H1 (cell line): Measurements from ENCODE around the gene DOCK10. TPM values are rescaled to one million over a fixed set of nuclear protein-coding genes. Genes with fewer than 3 reads are reported as not detected.

Experiments
- CTCF ChIA-PET: fragments of 300-600 bp; sonication (Branson Sonifier 250); formaldehyde crosslinking; loops from one replicate; lab custom pipeline; 2021; ENCODE audit not compliant: partially characterized antibody; lab: Charles Lee
- POLR2A ChIA-PET: fragments of 300-600 bp; sonication (Branson Sonifier 250); formaldehyde crosslinking; loops from one replicate; lab custom pipeline; 2021; ENCODE audit warnings: inconsistent platforms; ENCODE audit not compliant: partially characterized antibody; lab: Charles Lee
- DNase-seq, 2 experiments: peaks; one replicate each; pipeline versions ENCODE4 v3.0.0 to v3.0.0-alpha.2; 2010 to 2022; ENCODE audit warnings: low spot score in 2 of 2, low read depth in 1 of 2, mixed read lengths in 1 of 2
- FAIRE-seq: peaks from 2 replicates; lab custom pipeline; 2011; peaks lifted over from hg19 to GRCh38; lab: Jason Lieb, UNC
- H2AFZ ChIP-seq: 2 replicates; pipeline ENCODE4 v1.8.1; 2012; ENCODE audit warnings: low read length, inconsistent platforms
- H2AK5ac ChIP-seq: 2 replicates; pipeline ENCODE4 v1.6.1; 2013; ENCODE audit warnings: low read depth, low read length
- H2BK120ac ChIP-seq: replicated peaks from 2 replicates; pipeline ENCODE3; 2013; ENCODE audit warnings: low read depth, low read length, inconsistent platforms
- H2BK12ac ChIP-seq: 2 replicates; pipeline ENCODE4 v1.6.1; 2013; ENCODE audit warnings: low read depth, low read length
- H2BK15ac ChIP-seq: 2 replicates; pipeline ENCODE4 v1.6.1; 2013; ENCODE audit warnings: low read length
- H2BK20ac ChIP-seq: 2 replicates; pipeline ENCODE4 v1.6.1; 2013; ENCODE audit warnings: low read length
- H2BK5ac ChIP-seq: 2 replicates; pipeline ENCODE4 v1.6.1; 2013; ENCODE audit warnings: low read depth, low read length
- H3K14ac ChIP-seq: 2 replicates; pipeline ENCODE4 v1.6.1; 2013; ENCODE audit warnings: inconsistent platforms; ENCODE audit not compliant: insufficient read length
- H3K18ac ChIP-seq: 2 replicates; pipeline ENCODE4 v1.6.1; 2013; ENCODE audit warnings: low read length; ENCODE audit errors: extremely low read depth
- H3K23ac ChIP-seq: 2 replicates; pipeline ENCODE4 v1.6.1; 2013; ENCODE audit warnings: inconsistent platforms; ENCODE audit not compliant: insufficient read length
- H3K23me2 ChIP-seq: 2 replicates; pipeline ENCODE4 v1.6.1; 2013; ENCODE audit warnings: low read depth, low read length
- H3K27ac ChIP-seq: 2 replicates; pipeline ENCODE4 v1.6.1; 2011; ENCODE audit warnings: low read depth, low read length, inconsistent platforms
- H3K27me3 ChIP-seq, 4 experiments: replicated peaks in 1 of 4; 1 replicate in 1 of 4; 2 replicates in 3 of 4; pipeline versions ENCODE4 v1.6.1 to v1.8.1; 2011 to 2013; ENCODE audit warnings: low read length in 3 of 4, mild to moderate bottlenecking in 3 of 4, inconsistent platforms in 2 of 4, mixed read lengths in 2 of 4, moderate library complexity in 1 of 4; ENCODE audit not compliant: control insufficient read depth in 3 of 4, insufficient read depth in 3 of 4; ENCODE audit errors: extremely low read depth in 1 of 4
- H3K36me3 ChIP-seq, 4 experiments: 2 replicates each; pipeline versions ENCODE4 v1.6.1 to v1.8.1; 2011 to 2013; ENCODE audit warnings: mild to moderate bottlenecking in 4 of 4, low read length in 3 of 4, moderate library complexity in 2 of 4, control low read depth in 1 of 4, inconsistent platforms in 1 of 4; ENCODE audit not compliant: insufficient read depth in 4 of 4, control insufficient read depth in 2 of 4
- H3K4ac ChIP-seq: replicated peaks from 2 replicates; pipeline ENCODE3; 2013; ENCODE audit warnings: low read length, low read depth, mixed read lengths, inconsistent platforms; ENCODE audit not compliant: insufficient read length
- H3K4me1 ChIP-seq, 4 experiments: replicated peaks in 1 of 4; 1 replicate in 1 of 4; 2 replicates in 3 of 4; pipeline versions ENCODE4 v1.6.1 to v1.8.1; 2011 to 2013; ENCODE audit warnings: low read length in 3 of 4, inconsistent platforms in 2 of 4, mixed read lengths in 1 of 4; ENCODE audit not compliant: insufficient read depth in 4 of 4, control insufficient read depth in 3 of 4
- H3K4me2 ChIP-seq, 2 experiments: 2 replicates each; pipeline versions ENCODE4 v1.6.1 to v1.8.1; 2011 to 2013; ENCODE audit warnings: low read depth in 2 of 2, low read length in 2 of 2, control low read depth in 1 of 2, inconsistent platforms in 1 of 2, mild to moderate bottlenecking in 1 of 2; ENCODE audit not compliant: insufficient read depth in 1 of 2
- H3K4me3 ChIP-seq, 4 experiments: fragments of 200-600, 300-600 bp in 1 of 4; sonication (generic), shearing (Covaris generic), sonication (Bioruptor Twin) in 1 of 4; 2 replicates each; pipeline versions ENCODE4 v1.5.1 to v1.8.1; 2011 to 2016; ENCODE audit warnings: low read length in 4 of 4, low read depth in 3 of 4, control low read depth in 2 of 4, inconsistent platforms in 2 of 4, mild to moderate bottlenecking in 2 of 4, mixed read lengths in 1 of 4, moderate library complexity in 1 of 4; ENCODE audit not compliant: insufficient read depth in 2 of 4; ENCODE audit errors: extremely low read depth in 1 of 4
- H3K56ac ChIP-seq: replicated peaks from 2 replicates; pipeline ENCODE3; 2013; ENCODE audit warnings: low read depth, mild to moderate bottlenecking, mixed read lengths, low read length, inconsistent platforms; ENCODE audit not compliant: insufficient read length
- H3K79me1 ChIP-seq: 2 replicates; pipeline ENCODE4 v1.6.1; 2013; ENCODE audit warnings: low read depth, low read length, control low read depth
- H3K79me2 ChIP-seq, 2 experiments: 2 replicates each; pipeline versions ENCODE4 v1.6.1 to v1.8.1; 2012 to 2013; ENCODE audit warnings: low read length in 2 of 2, mild to moderate bottlenecking in 2 of 2, inconsistent platforms in 1 of 2; ENCODE audit not compliant: insufficient read depth in 2 of 2, control insufficient read depth in 1 of 2
- H3K9ac ChIP-seq, 4 experiments: replicated peaks in 1 of 4; 1 replicate in 1 of 4; 2 replicates in 3 of 4; pipeline versions ENCODE4 v1.6.1 to v1.8.1; 2011 to 2013; ENCODE audit warnings: low read depth in 3 of 4, low read length in 3 of 4, control low read depth in 2 of 4, mild to moderate bottlenecking in 2 of 4, moderate library complexity in 2 of 4, inconsistent platforms in 1 of 4; ENCODE audit errors: extremely low read depth in 1 of 4
- H3K9me3 ChIP-seq, 2 experiments: 2 replicates each; pipeline versions ENCODE4 v1.6.1 to v1.8.1; 2012 to 2013; ENCODE audit warnings: mild to moderate bottlenecking in 2 of 2, moderate library complexity in 2 of 2, control low read depth in 1 of 2, inconsistent platforms in 1 of 2, low read depth in 1 of 2, low read length in 1 of 2, mixed read lengths in 1 of 2; ENCODE audit not compliant: insufficient read depth in 2 of 2
- H4K20me1 ChIP-seq, 2 experiments: replicated peaks in 1 of 2; 2 replicates each; pipeline versions ENCODE3 to v1.8.1; 2011 to 2013; ENCODE audit warnings: inconsistent platforms in 2 of 2, low read length in 2 of 2, mild to moderate bottlenecking in 1 of 2; ENCODE audit not compliant: insufficient read depth in 2 of 2, control insufficient read depth in 1 of 2
- H4K5ac ChIP-seq: 2 replicates; pipeline ENCODE4 v1.6.1; 2013; ENCODE audit warnings: low read length, low read depth, mixed read lengths, inconsistent platforms; ENCODE audit not compliant: insufficient read length
- H4K8ac ChIP-seq: 2 replicates; pipeline ENCODE4 v1.8.0; 2013; ENCODE audit warnings: mild to moderate bottlenecking, moderate library complexity, low read length, inconsistent platforms; ENCODE audit not compliant: insufficient read depth; ENCODE audit errors: extremely low read depth
- H4K91ac ChIP-seq: replicated peaks from 2 replicates; pipeline ENCODE3; 2013; ENCODE audit warnings: low read length, mixed read lengths, inconsistent platforms; ENCODE audit not compliant: insufficient read length
- ASH2L ChIP-seq: fragments of 200-600, 300-600 bp; sonication (generic); IDR thresholded peaks from one replicate; pipeline ENCODE4 v1.7.1; 2017; ENCODE audit warnings: low read length
- ATF2 ChIP-seq: IDR thresholded peaks from 2 replicates; pipeline ENCODE4 v1.6.1; 2012; ENCODE audit warnings: low read length, inconsistent platforms
- BACH1 ChIP-seq: IDR thresholded peaks from 2 replicates; pipeline ENCODE4 v1.6.1; 2012; ENCODE audit warnings: low read length, improper control_type of control experiment
- CBX5 ChIP-seq: fragments of 300-800, 300-1000 bp; sonication (generic); IDR thresholded peaks from 2 replicates; pipeline ENCODE4 v1.7.1; 2016; ENCODE audit warnings: antibody characterized with exemption, low read length, low read depth
- CHD2 ChIP-seq: IDR thresholded peaks from 2 replicates; pipeline ENCODE4 v1.6.1; 2012; ENCODE audit warnings: low read length, improper control_type of control experiment
- EGR1 ChIP-seq: IDR thresholded peaks from 2 replicates; pipeline ENCODE4 v1.6.1; 2011; ENCODE audit warnings: low read depth, low read length, borderline replicate concordance
- JUN ChIP-seq: IDR thresholded peaks from 2 replicates; pipeline ENCODE4 v1.6.1; 2011; ENCODE audit warnings: low read depth, mild to moderate bottlenecking, improper control_type of control experiment, low read length
- KDM5A ChIP-seq: fragments of 200-600 bp; IDR thresholded peaks from 2 replicates; pipeline ENCODE4 v1.7.1; 2012; ENCODE audit warnings: mild to moderate bottlenecking, low read length, inconsistent platforms, mixed read lengths
- MAX ChIP-seq: IDR thresholded peaks from 2 replicates; pipeline ENCODE4 v1.6.1; 2012; ENCODE audit warnings: inconsistent platforms
- POU5F1 ChIP-seq: IDR thresholded peaks from 2 replicates; pipeline ENCODE4 v1.6.1; 2011; ENCODE audit warnings: low read depth, mild to moderate bottlenecking, low read length, moderate library complexity
- SIN3A ChIP-seq, 2 experiments: IDR thresholded peaks in 1 of 2; conservative IDR thresholded peaks in 1 of 2; 2 replicates each; pipeline ENCODE4 v1.6.1; 2011 to 2012; ENCODE audit warnings: low read length in 2 of 2, improper control_type of control experiment in 1 of 2, low read depth in 1 of 2, mild to moderate bottlenecking in 1 of 2
- SP4 ChIP-seq: IDR thresholded peaks from 2 replicates; pipeline ENCODE4 v1.6.1; 2012; ENCODE audit warnings: low read length, inconsistent platforms
- SRF ChIP-seq: IDR thresholded peaks from 2 replicates; pipeline ENCODE4 v1.6.1; 2011; ENCODE audit warnings: mild to moderate bottlenecking, low read depth, low read length, moderate library complexity
- WGBS, 2 experiments: shearing (Covaris generic) in 1 of 2; methylation state at CpG; one replicate each; pipeline versions ENCODE4 v1.1.6 to v1.1.7; 2013 to 2015; ENCODE audit warnings: low lambda C conversion rate in 2 of 2, mixed read lengths in 2 of 2, inconsistent platforms in 1 of 2, low coverage in 1 of 2, missing lambda C conversion rate in 1 of 2; ENCODE audit not compliant: insufficient replicate concordance in 2 of 2, insufficient coverage in 1 of 2, insufficient read length in 1 of 2; ENCODE audit errors: extremely low coverage in 1 of 2, missing lambda C conversion rate in 1 of 2; 5-methylcytosine and 5-hydroxymethylcytosine counted together
- polyA plus RNA-seq, 7 experiments: library from polyadenylated mRNA; depleted of rRNA in 3 of 7; stranded (reverse) in 5 of 7; unstranded in 2 of 7; fragments of >200 nt in 5 of 7; fragments of 200-250 nt in 2 of 7; gene quantifications; 1 replicate in 5 of 7; 2 replicates in 1 of 7; 4 replicates in 1 of 7; pipeline versions ENCODE4 v1.2.1 to v1.2.3, GENCODE V29; 2011 to 2013; ENCODE audit warnings: missing spikeins in 2 of 7, mixed read lengths in 2 of 7
- total RNA-seq: library from RNA; stranded (reverse); fragmentation: NEBNext Ultra II Directional; extraction: Animal tissue kit (Norgen Biotek cat#: 25700); gene quantifications from 2 replicates; pipeline ENCODE4 v1.2.1, GENCODE V29; 2021

The DOCK10 gene
- total and polyA plus RNA-seq, 2 of the 8 experiments (the other 6 are each of a cell fraction or from before 2014, with no cell fraction given): 0.33 to 1.6 TPM

GRCh38 chr2:224927646-224928173 lies 114.6 kb downstream of the DOCK10 start:
- H2BK12ac ChIP-seq: no peak overlapping the region
- no peak overlapping the region for H3K56ac ChIP-seq
- no peak overlapping the region for H3K27ac ChIP-seq
- H3K9ac ChIP-seq: no peak overlapping the region
- H4K8ac ChIP-seq: no peak overlapping the region
- H3K18ac ChIP-seq: no peak overlapping the region
- no peak overlapping the region for H4K91ac ChIP-seq
- no peaks in the 10 kb centered on the region for H4K20me1 ChIP-seq
- no peak overlapping the region for H2BK15ac ChIP-seq
- H2AK5ac ChIP-seq: no peak overlapping the region
- CTCF ChIA-PET: interaction anchor here (0.6 to 2.0 kb wide), 4 partner anchors 14 to 962 kb away, joined by 3 to 6 read pairs (median 5); no protein-coding TSS in a partner anchor
- no peak overlapping the region for H2BK5ac ChIP-seq
- H3K4me2 ChIP-seq: no peak overlapping the region
- H2BK120ac ChIP-seq: no peak overlapping the region
- H3K23me2 ChIP-seq: no peaks in the 10 kb centered on the region
- H3K4ac ChIP-seq: no peak overlapping the region
- no peak overlapping the region for H2AFZ ChIP-seq
- H3K14ac ChIP-seq: no peak overlapping the region
- DNase-seq: no peak
- WGBS, 2 experiments: 70% methylated on average over 7 of the region's 7 CpGs; no CpG with 5 or more reads in 1 of the 2 experiments
- H4K5ac ChIP-seq: no peak overlapping the region
- H3K23ac ChIP-seq: no peak overlapping the region
- H3K9me3 ChIP-seq: no peaks in the 10 kb centered on the region
- POLR2A ChIA-PET: interaction anchor here (0.9 kb wide), 1 partner anchor 28 kb away, joined by 3 read pairs; no protein-coding TSS in a partner anchor
- no peaks in the 10 kb centered on the region for H3K79me2 ChIP-seq
- H2BK20ac ChIP-seq: no peak overlapping the region
- H3K27me3 ChIP-seq: no peaks in the 10 kb centered on the region
- H3K79me1 ChIP-seq: no peaks in the 10 kb centered on the region
- H3K4me1 ChIP-seq: no peaks in the 10 kb centered on the region
- no peak for FAIRE-seq
- H3K36me3 ChIP-seq: no peaks in the 10 kb centered on the region
- no peak overlapping the region for H3K4me3 ChIP-seq
- no peak for TF ChIP-seq POU5F1
- no peak for TF ChIP-seq JUN
- no peak for TF ChIP-seq BACH1
- TF ChIP-seq MAX: no peak
- TF ChIP-seq CHD2: no peak
- no peak for TF ChIP-seq SRF
- TF ChIP-seq ATF2: no peak
- no peak for TF ChIP-seq CBX5
- TF ChIP-seq KDM5A: no peak
- no peak for TF ChIP-seq SIN3A (conservative IDR thresholded peaks at IDR 0.05 in 1 of 2, IDR thresholded peaks at IDR 0.05 in 1 of 2; ENCODE audit: low read depth in 1 of 2, low read length in 2 of 2)
- no peak for TF ChIP-seq EGR1
- no peak for TF ChIP-seq SP4
- no peak for TF ChIP-seq ASH2L
